Prostate gland (tissue), 2 donors: ENCODE measurements around the gene CLEC14A. TPM values are rescaled to one million over a fixed set of nuclear protein-coding genes. Genes with fewer than 3 reads are reported as not detected.

ENCODE experiments used
- DNase-seq: peaks from one replicate; pipeline ENCODE4 v3.0.0-alpha.2; 2019; ENCODE audit warnings: low spot score
- H3K27ac ChIP-seq, 2 donors: fragments of 200-600 bp; sonication (generic); 2 replicates each; pipeline ENCODE4 v1.5.1; 2017 to 2019
- H3K27me3 ChIP-seq: fragments of 200-600 bp; sonication (generic); replicated peaks from 2 replicates; pipeline ENCODE4 v1.5.1; 2019; ENCODE audit not compliant: insufficient read depth
- H3K36me3 ChIP-seq, 2 donors: fragments of 200-600 bp; sonication (generic); 1 replicate in 1 of 2; 2 replicates in 1 of 2; pipeline versions ENCODE4 v1.5.1 to v1.8.1; 2017 to 2019
- H3K4me1 ChIP-seq: fragments of 200-600 bp; sonication (generic); replicated peaks from 2 replicates; pipeline ENCODE4 v1.5.1; 2019
- H3K4me3 ChIP-seq, 2 donors: fragments of 200-600 bp; sonication (generic); 2 replicates each; pipeline ENCODE4 v1.5.1; 2017 to 2019
- H3K9me3 ChIP-seq: fragments of 200-600 bp; sonication (generic); 2 replicates; pipeline ENCODE4 v1.5.1; 2017
- POLR2A ChIP-seq: fragments of 450-650 bp; IDR thresholded peaks from one replicate; pipeline ENCODE4 v1.6.1; 2016; ENCODE audit warnings: antibody characterized with exemption, mild to moderate bottlenecking
- POLR2AphosphoS5 ChIP-seq: sonication (generic); formaldehyde crosslinking; IDR thresholded peaks from one replicate; pipeline ENCODE4 v1.6.1; 2017; ENCODE audit warnings: antibody characterized with exemption
- WGBS: methylation state at CpG from one replicate; pipeline ENCODE4 v1.1.5; 2018; 5-methylcytosine and 5-hydroxymethylcytosine counted together
- intact Hi-C: fragments of 100-400 bp; cut with DNase I; formaldehyde crosslinking; loops from one replicate; pipeline ENCODE4 v1.14.2; 2022
- total RNA-seq, 2 donors: library from RNA; depleted of rRNA; stranded (reverse); fragments of >200 nt; gene quantifications; one replicate each; pipeline ENCODE4 v1.1.0, GENCODE V29; 2016
- TF ChIP-seq, protein P1 (sequence below), 4 experiments: fragments of 200-600 bp in 2 of 4; fragments of 450-650 bp in 2 of 4; sonication (generic) in 2 of 4; IDR thresholded peaks; 1 replicate in 3 of 4; 2 replicates in 1 of 4; pipeline ENCODE4 v1.5.1; 2016 to 2019; ENCODE audit warnings: antibody characterized with exemption in 4 of 4, mild to moderate bottlenecking in 2 of 4, moderate library complexity in 2 of 4

CLEC14A gene
- total RNA-seq, 2 donors from 2014 or later, result 16.4 to 19.8 TPM

- no peak overlapping the region for H3K4me3 ChIP-seq
- intact Hi-C loops, result no loop called here
- no peak overlapping the region for H3K27ac ChIP-seq
- no peaks in the 10 kb centered on the region for H3K9me3 ChIP-seq
- no peak for TF ChIP-seq POLR2AphosphoS5
- H3K4me1 ChIP-seq, result no peaks in the 10 kb centered on the region
- WGBS, result 68% methylated on average over 5 of the region's 5 CpGs
- peaks cover 3% of the 10 kb centered on the region for H3K27me3 ChIP-seq
- no peaks in the 10 kb centered on the region for H3K36me3 ChIP-seq
- no peak for DNase-seq
Observed at GRCh38 chr14:38205119-38205813, 50.6 kb downstream of the CLEC14A start.

GRCh38 chr14:38204719-38205115 lies 51.2 kb downstream of the CLEC14A start:
- no peak overlapping the region for H3K4me3 ChIP-seq
- no peak for DNase-seq
- no peaks in the 10 kb centered on the region for H3K36me3 ChIP-seq
- no peaks in the 10 kb centered on the region for H3K4me1 ChIP-seq
- H3K27ac ChIP-seq, result no peak overlapping the region
- H3K9me3 ChIP-seq, result no peaks in the 10 kb centered on the region
- TF ChIP-seq POLR2AphosphoS5 (no peak), POLR2A (no peak)
- TF ChIP-seq, protein P1, sequence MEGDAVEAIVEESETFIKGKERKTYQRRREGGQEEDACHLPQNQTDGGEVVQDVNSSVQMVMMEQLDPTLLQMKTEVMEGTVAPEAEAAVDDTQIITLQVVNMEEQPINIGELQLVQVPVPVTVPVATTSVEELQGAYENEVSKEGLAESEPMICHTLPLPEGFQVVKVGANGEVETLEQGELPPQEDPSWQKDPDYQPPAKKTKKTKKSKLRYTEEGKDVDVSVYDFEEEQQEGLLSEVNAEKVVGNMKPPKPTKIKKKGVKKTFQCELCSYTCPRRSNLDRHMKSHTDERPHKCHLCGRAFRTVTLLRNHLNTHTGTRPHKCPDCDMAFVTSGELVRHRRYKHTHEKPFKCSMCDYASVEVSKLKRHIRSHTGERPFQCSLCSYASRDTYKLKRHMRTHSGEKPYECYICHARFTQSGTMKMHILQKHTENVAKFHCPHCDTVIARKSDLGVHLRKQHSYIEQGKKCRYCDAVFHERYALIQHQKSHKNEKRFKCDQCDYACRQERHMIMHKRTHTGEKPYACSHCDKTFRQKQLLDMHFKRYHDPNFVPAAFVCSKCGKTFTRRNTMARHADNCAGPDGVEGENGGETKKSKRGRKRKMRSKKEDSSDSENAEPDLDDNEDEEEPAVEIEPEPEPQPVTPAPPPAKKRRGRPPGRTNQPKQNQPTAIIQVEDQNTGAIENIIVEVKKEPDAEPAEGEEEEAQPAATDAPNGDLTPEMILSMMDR (IDR thresholded peaks at IDR 0.05), result no peak
- intact Hi-C loops, result no loop called here
- H3K27me3 ChIP-seq, result no peaks in the 10 kb centered on the region

Other genes with a start within 250 kb of the CLEC14A start
- gene SSTR1, start 48.2 kb downstream of the CLEC14A start, total RNA-seq, result under 1 TPM; 0.23 to 0.80 TPM